HL-60/S4 (cell line): ENCODE measurements around the gene NCOA6.

Experiments used
- in situ Hi-C: fragments of 300-500 bp; cut with MboI; formaldehyde crosslinking; loops from 2 replicates; pipeline ENCODE4 v1.14.3; 2022; ENCODE audit warnings: low sequenced_read_pairs

NCOA6 gene

GRCh38 chr20:34729416-34729815 lies 96.0 kb downstream of the NCOA6 start:
- in situ Hi-C loops, result no loop called here

- in situ Hi-C loops, result loop anchor here (25.0 kb wide), 1 partner anchor 412 kb away; the partner anchor contains the start of gene AHCY
Measured at GRCh38 chr20:34724172-34724571, 101.3 kb downstream of the NCOA6 start.

GRCh38 chr20:34722560-34722959 lies 102.9 kb downstream of the NCOA6 start:
- in situ Hi-C loops, result loop anchor here (25.0 kb wide), 1 partner anchor 410 kb away; the partner anchor contains the start of gene AHCY

GRCh38 chr20:34720266-34720665 lies 105.2 kb downstream of the NCOA6 start:
- in situ Hi-C loops, result loop anchor here (25.0 kb wide), 1 partner anchor 408 kb away; the partner anchor contains the start of gene AHCY

GRCh38 chr20:34719242-34720017 lies 106.0 kb downstream of the NCOA6 start:
- in situ Hi-C loops, result loop anchor here (10.0 to 25.0 kb wide), 2 partner anchors 185 to 407 kb away; partner anchors contain the start of gene AHCY

- in situ Hi-C loops, result loop anchor here (10.0 to 25.0 kb wide), 2 partner anchors 183 to 405 kb away; partner anchors contain the start of gene AHCY
Measured at GRCh38 chr20:34717230-34718095, 108.0 kb downstream of the NCOA6 start.

- in situ Hi-C loops, result loop anchor here (10.0 to 25.0 kb wide), 2 partner anchors 182 to 405 kb away; partner anchors contain the start of gene AHCY
Measured at GRCh38 chr20:34716921-34717229, 108.6 kb downstream of the NCOA6 start.

GRCh38 chr20:34715384-34715783 lies 110.1 kb downstream of the NCOA6 start:
- in situ Hi-C loops, result loop anchor here (10.0 to 25.0 kb wide), 2 partner anchors 181 to 403 kb away; partner anchors contain the start of gene AHCY

- in situ Hi-C loops, result loop anchor here (10.0 to 25.0 kb wide), 2 partner anchors 179 to 402 kb away; partner anchors contain the start of gene AHCY
Measured at GRCh38 chr20:34713944-34714515, 111.4 kb downstream of the NCOA6 start.

- in situ Hi-C loops, result loop anchor here (10.0 to 25.0 kb wide), 2 partner anchors 179 to 401 kb away; partner anchors contain the start of gene AHCY
Measured at GRCh38 chr20:34713194-34713943, 112.1 kb downstream of the NCOA6 start.

- in situ Hi-C loops, result loop anchor here (10.0 to 25.0 kb wide), 2 partner anchors 178 to 400 kb away; partner anchors contain the start of gene AHCY
Measured at GRCh38 chr20:34712525-34713192, 112.8 kb downstream of the NCOA6 start.

- in situ Hi-C loops, result loop anchor here (10.0 to 25.0 kb wide), 2 partner anchors 177 to 400 kb away; partner anchors contain the start of gene AHCY
Measured at GRCh38 chr20:34711813-34712430, 113.5 kb downstream of the NCOA6 start.

- in situ Hi-C loops, result loop anchor here (10.0 to 25.0 kb wide), 2 partner anchors 176 to 399 kb away; partner anchors contain the start of gene AHCY
Measured at GRCh38 chr20:34710861-34711574, 114.4 kb downstream of the NCOA6 start.

- in situ Hi-C loops, result loop anchor here (10.0 to 25.0 kb wide), 2 partner anchors 176 to 398 kb away; partner anchors contain the start of gene AHCY
Measured at GRCh38 chr20:34710568-34710839, 114.9 kb downstream of the NCOA6 start.

- in situ Hi-C loops, result loop anchor here (10.0 to 25.0 kb wide), 2 partner anchors 175 to 398 kb away; partner anchors contain the start of gene AHCY
Measured at GRCh38 chr20:34709831-34710567, 115.5 kb downstream of the NCOA6 start.

GRCh38 chr20:34709044-34709830 lies 116.2 kb downstream of the NCOA6 start:
- in situ Hi-C loops, result loop anchor here (25.0 kb wide), 1 partner anchor 397 kb away; the partner anchor contains the start of gene AHCY

- in situ Hi-C loops, result loop anchor here (25.0 kb wide), 1 partner anchor 396 kb away; the partner anchor contains the start of gene AHCY
Measured at GRCh38 chr20:34708621-34709043, 116.8 kb downstream of the NCOA6 start.
